Progenitor cell of endocrine pancreas (in vitro differentiated cells): ENCODE results near the gene KLHDC7A. TPM values are rescaled to one million over a fixed set of nuclear protein-coding genes. Genes with fewer than 3 reads are reported as not detected.
"Not testable (repeated sequence)": the region's sequence is repeated elsewhere in the genome, so short reads cannot be mapped to it uniquely, and the experiment has no call there.

Experiments
- DNase-seq: peaks from one replicate; pipeline ENCODE4 v3.0.0; 2021; ENCODE audit warnings: low spot score; ENCODE audit not compliant: unreplicated experiment
- H3K27ac Mint-ChIP-seq: 2 replicates; pipeline ENCODE4 v1.8.0; 2021; ENCODE audit warnings: mild to moderate bottlenecking, moderate library complexity, mixed read lengths
- H3K27me3 Mint-ChIP-seq: 2 replicates; pipeline ENCODE4 v1.8.0; 2021; ENCODE audit warnings: mixed read lengths
- H3K36me3 Mint-ChIP-seq: 2 replicates; pipeline ENCODE4 v1.8.0; 2022; ENCODE audit warnings: mixed read lengths; ENCODE audit not compliant: insufficient read depth
- H3K4me1 Mint-ChIP-seq: 2 replicates; pipeline ENCODE4 v1.8.0; 2021; ENCODE audit warnings: low read depth, mixed read lengths
- H3K4me3 Mint-ChIP-seq: 2 replicates; pipeline ENCODE4 v1.8.0; 2021; ENCODE audit warnings: low read depth, mild to moderate bottlenecking, moderate library complexity, mixed read lengths
- H3K9me3 Mint-ChIP-seq: 2 replicates; pipeline ENCODE4 v1.8.0; 2021; ENCODE audit warnings: low read depth, mixed read lengths
- CTCF ChIP-seq: fragments of 200-600 bp; sonication (generic); IDR thresholded peaks from one replicate; pipeline ENCODE4 v1.5.0; 2021; ENCODE audit warnings: antibody characterized with exemption, mild to moderate bottlenecking; ENCODE audit not compliant: unreplicated experiment
- total RNA-seq: library from RNA; stranded (reverse); gene quantifications from 2 replicates; pipeline ENCODE4 v1.2.1, GENCODE V29; 2021

The KLHDC7A gene
- total RNA-seq, 1 donor from 2014 or later = 0.96 TPM

- H3K4me1 Mint-ChIP-seq = no peaks in the 10 kb centered on the region
- no peak overlapping the region for H3K27ac Mint-ChIP-seq
- no peaks in the 10 kb centered on the region for H3K36me3 Mint-ChIP-seq
- H3K4me3 Mint-ChIP-seq = no peak overlapping the region
- TF ChIP-seq CTCF = no peak
- H3K27me3 Mint-ChIP-seq = peaks cover 40% of the 10 kb centered on the region
- H3K9me3 Mint-ChIP-seq = no peaks in the 10 kb centered on the region
- DNase-seq = no peak
Measured at GRCh38 chr1:18458133-18459092, 22.3 kb upstream of the KLHDC7A start.

GRCh38 chr1:18461656-18462055, 19.1 kb upstream of the KLHDC7A start:
- Mint-ChIP-seq H3K9me3 (no peaks in the 10 kb centered on the region), H3K4me3 (no peak overlapping the region), H3K36me3 (no peaks in the 10 kb centered on the region), H3K27ac (no peak overlapping the region), H3K4me1 (peaks cover 7% of the 10 kb centered on the region), H3K27me3 (peaks cover 39% of the 10 kb centered on the region)
- DNase-seq = no peak
- no peak for TF ChIP-seq CTCF

DNA sequence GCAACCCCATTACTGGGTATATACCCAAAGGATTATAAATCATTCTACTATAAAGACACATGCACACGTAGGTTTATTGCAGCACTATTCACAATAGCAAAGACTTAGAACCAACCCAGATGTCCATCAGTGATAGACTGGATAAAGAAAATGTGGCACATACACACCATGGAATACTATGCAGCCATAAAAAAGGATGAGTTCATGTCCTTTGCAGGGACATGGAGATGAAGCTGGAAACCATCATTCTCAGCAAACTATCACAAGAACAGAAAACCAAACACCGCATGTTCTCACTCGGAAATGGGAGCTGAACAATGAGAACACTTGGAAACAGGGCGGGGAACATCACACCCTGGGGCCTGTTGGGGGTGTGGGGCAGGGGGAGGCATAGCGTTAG, 18.2 kb upstream of the KLHDC7A start:
- H3K27me3 Mint-ChIP-seq = peaks cover 40% of the 10 kb centered on the region
- H3K27ac Mint-ChIP-seq, DNase-seq: not testable (repeated sequence)

GRCh38 chr1:18463063-18463462, 17.7 kb upstream of the KLHDC7A start:
- H3K27me3 Mint-ChIP-seq = peaks cover 42% of the 10 kb centered on the region
- no peak for DNase-seq
- TF ChIP-seq CTCF = no peak
- H3K4me1 Mint-ChIP-seq = peaks cover 7% of the 10 kb centered on the region
- no peak overlapping the region for H3K27ac Mint-ChIP-seq
- no peak overlapping the region for H3K4me3 Mint-ChIP-seq
- H3K9me3 Mint-ChIP-seq = peaks cover 3% of the 10 kb centered on the region
- H3K36me3 Mint-ChIP-seq = no peaks in the 10 kb centered on the region

More for the DNA sequence above, 18.2 kb upstream of the KLHDC7A start:
- not testable (repeated sequence) for H3K9me3 Mint-ChIP-seq, H3K4me3 Mint-ChIP-seq, H3K36me3 Mint-ChIP-seq, H3K4me1 Mint-ChIP-seq

DNA sequence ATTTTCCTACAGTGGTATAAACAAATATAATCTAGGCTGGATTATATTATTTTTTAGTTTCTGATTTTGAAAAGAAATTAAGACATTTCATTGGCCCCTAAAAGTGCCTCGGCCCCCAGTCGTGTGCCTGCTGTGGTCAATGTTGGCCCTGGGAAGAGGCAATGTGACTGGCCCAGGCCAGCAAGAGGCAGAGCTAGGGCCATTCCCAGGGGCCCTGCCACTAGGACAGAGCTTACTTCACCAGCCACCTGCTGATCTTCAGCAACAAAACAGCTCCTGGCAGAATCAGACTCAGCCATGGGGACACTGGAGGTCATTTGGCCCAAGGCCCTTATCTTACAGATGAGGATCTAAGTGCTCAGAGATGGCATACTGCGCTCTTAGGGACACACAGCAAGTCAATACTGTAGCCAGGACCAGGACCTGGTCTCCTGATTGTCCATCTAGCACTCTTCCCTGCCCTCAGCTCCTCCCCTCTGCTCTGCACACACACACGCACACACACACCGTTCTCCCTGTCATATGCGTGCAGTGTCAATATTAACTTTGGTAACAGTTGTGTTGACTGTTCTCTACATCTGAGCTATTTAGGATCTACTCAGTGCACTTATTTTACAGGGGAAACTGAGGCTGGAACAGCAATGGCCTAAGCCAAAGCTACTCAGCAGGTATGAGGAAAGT, 16.6 kb upstream of the KLHDC7A start:
- Mint-ChIP-seq H3K27ac (no peak overlapping the region), H3K36me3 (no peaks in the 10 kb centered on the region), H3K9me3 (peaks cover 3% of the 10 kb centered on the region), H3K4me3 (no peak overlapping the region), H3K27me3 (peaks cover 40% of the 10 kb centered on the region), H3K4me1 (peaks cover 7% of the 10 kb centered on the region)
- no peak for TF ChIP-seq CTCF
- no peak for DNase-seq
